HG03439 (cell line): ENCODE results near the gene AFF1.
A peak's percentile ranks its signal among the peaks of the same experiment; 100 is the strongest.
"Not testable (repeated sequence)": the region's sequence is repeated elsewhere in the genome, so short reads cannot be mapped to it uniquely, and the experiment has no call there.

Experiments
- ATAC-seq: cut with Tn5 transposase; IDR thresholded peaks from one replicate; pipeline ENCODE4 v1.9.1; 2021; ENCODE audit warnings: mild to moderate bottlenecking, moderate library complexity; ENCODE audit not compliant: unreplicated experiment

Gene AFF1

DNA sequence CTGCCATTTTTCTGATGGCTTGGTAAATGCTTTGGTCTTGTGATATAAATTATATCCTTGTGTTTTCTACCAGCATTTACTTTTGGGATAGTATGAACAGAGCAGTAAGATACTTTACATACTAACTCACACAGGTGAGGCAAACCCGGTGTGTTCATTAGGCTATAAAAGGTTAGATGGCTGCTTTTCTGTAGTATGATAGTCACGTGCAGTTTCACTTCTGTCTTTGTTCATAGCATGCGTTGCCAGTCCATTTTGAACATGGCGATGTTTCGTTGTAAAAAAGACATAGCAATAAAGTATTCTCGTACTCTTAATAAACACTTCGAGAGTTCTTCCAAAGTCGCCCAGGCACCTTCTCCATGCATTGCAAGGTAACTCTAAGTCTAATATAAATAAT, 197.2 kb downstream of the AFF1 start:
- no peak for ATAC-seq

DNA sequence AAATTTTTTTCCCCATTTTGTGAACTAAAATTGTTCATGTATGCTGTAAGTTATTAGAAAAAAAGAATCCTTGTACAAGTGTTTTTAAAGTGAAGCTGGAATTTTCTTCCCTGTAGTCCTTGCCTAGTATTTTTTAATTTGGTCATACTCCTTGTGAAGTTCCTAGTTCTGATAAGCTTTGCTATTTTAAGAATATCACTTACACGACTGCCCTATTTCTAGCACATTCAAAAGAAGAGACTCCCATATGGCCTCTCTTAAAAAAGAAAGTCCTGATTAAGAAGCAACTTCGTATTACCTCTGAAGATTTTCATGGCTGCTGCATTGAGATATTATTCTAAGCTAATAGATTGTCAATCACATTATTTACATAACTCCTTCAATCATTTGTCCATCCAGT, 198.4 kb downstream of the AFF1 start:
- ATAC-seq: no peak

DNA sequence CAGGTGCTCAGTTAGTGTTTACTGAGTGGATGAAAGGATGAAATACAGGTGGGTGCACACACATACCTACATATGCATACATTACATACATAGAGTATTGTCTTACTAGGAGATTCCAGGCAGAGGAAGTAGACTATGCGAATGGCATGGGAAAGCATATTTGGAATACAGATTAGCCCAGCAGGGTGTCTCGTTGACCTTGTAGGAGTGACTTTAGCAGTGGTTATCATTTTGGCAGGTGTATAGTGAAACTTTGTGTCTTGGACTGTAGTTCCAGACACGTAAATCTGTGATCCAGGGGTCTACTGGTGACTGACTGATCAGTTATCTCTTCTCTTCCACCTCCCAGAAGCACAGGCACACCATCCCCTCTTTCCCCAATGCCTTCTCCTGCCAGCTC, 199.3 kb downstream of the AFF1 start:
- no peak for ATAC-seq

DNA sequence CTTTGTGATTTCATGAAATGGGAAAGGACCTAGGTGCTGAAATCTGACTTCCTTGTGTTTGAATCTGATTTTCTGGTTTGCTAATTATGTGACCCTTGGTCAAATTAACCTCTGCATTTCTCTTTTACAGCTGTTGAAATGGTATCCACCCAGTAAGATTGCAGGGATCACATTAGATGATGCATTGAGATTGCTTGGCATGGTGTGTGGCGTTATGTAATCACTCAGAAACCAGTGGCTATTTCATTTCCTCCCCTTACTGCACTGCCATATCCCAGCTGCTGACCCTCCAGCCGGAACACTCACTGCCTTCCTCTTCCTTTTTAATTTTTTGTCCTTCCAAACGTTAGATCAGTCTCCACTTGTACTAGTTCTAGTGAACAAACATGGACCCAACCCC, 206.6 kb downstream of the AFF1 start:
- no peak for ATAC-seq

DNA sequence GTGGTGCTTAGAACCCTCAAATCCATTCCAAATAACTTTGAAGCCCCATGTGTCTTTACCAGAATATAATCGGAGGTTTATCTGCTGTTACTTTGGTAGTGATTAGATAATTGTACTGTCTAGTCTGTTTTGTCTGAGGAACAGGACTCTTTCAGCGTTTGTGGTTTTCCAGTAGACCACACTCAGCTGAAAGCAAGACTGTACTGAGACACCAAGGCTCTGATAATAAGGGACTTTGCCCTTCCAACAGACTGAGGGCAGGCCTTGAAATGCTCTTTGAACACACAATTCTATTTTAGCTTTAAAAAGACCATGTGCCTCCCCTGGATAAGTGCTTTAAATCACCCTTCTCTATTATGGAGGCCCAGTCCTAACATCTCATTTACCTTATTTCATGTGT, 209.5 kb downstream of the AFF1 start:
- ATAC-seq: no peak

DNA sequence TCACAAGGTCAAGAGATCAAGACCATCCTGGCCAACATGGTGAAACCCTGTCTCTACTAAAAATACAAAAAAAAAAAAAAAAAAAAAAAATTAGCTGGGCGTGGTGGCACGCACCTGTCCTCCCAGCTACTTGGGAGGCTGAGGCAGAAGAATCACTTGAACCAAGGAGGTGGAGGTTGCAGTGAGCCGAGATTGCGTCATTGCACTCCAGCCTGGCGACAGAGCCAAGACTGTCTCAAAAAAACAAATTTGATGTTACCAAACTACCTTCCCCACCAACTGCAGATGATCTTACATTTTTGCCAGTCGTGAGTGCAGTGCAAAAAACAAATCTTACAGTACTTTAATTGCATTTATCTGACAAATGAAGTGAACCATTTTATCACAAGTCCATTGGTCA, 211.1 kb downstream of the AFF1 start:
- not testable (repeated sequence) for ATAC-seq

DNA sequence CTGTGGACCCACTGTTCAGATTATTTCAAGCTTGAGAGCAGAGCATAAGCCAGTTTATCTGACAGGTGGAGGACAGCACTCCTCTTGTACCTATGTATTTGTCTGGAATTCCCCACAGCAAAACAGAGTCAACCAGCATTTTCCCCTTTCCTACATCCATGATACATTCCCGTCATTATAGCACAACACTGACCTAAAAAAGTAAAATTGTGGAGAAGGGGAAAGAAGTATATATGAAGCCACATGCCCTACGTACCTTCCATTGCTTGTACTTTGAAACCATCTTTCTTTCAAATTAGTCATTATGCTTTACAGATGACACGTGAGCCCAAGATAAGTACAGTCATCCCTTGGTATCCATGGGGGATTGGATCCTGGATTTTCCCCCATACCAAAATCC, 212.3 kb downstream of the AFF1 start:
- no peak for ATAC-seq

DNA sequence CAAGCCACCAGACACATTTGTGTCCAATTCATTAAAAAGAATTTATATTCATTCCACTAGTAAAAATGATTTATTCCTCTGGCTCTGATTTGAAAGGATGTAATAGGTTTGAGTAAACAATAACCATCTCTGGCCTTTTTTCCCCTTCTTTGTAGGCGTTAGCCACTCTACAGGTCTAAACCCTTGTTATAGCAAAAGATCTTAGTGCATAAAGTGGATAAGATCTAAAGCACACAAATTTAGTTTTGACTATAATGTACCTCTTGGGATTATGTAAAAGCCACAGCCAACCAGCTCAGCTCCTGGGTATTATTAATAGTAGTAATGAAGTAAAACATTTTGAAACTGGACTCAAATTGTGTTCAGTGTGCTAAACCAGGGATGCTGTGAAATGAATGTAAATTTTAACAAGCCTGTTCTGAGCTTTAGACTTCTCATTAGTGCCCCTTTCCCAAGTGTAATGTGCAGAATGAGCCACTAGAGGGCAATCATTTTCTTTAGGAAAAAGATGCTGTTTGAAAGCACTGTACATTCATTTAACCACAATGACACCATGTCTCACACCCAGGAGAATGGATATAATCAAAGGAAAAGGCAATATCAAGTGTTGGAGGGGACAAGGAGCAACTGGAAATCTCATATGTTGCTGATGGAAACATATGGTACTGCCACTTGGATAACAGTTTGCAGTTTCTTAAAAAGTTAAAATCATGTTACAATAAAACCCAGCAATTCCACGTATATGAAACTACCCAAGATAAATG, 215.9 kb downstream of the AFF1 start:
- peak; percentile 71 for ATAC-seq

DNA sequence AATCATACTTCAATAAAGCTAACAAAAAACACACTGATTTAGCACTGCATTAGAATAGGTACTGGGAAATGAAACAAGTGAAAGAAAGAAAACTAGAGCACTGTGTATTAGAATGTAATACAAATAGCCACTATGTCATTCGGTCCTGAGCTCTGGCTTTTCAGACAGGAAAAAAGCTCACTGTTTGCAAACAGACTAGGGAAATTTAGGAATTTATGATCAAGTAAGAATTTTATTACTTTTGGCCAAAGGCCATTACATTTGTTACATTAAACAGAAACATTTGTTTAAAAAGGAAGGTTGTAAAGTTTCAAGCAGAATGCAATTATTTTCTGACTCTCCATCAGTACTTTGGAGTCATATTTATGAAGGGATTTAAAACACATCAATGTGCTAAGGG, 216.9 kb downstream of the AFF1 start:
- ATAC-seq: no peak

DNA sequence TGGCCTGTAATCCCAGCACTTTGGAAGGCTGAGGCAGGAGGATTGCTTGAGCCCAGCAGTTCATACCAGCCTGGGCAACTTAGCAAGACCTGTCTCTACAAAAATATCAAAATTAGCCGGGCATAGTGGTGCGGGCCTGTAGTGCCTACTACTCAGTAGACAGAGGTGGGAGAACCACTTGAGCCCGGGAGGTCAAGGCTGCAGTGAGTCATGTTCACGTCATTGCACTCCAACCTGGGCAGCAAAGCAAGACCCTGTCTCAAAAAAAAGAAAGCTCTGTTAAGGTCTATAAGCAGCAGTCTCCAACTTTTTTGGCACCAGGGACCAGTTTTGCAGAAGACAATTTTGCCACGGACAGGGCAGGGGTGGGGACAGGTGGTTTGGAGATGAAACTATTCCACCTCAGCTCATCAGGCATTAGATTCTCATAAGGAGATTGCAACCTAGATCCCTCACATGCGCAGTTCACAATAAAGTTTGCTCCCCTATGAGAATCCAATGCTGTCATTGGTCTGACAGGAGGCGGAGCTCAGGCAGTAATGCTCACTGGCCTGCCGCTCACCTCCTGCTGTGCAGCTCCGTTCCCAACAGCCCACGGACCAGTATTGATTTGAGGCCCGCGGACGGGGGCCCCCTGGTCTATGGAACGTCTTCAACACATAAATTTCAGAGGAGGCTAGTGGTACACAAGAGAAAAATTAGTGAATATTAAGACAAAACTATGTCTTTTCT, 217.7 kb downstream of the AFF1 start:
- ATAC-seq: no peak

DNA sequence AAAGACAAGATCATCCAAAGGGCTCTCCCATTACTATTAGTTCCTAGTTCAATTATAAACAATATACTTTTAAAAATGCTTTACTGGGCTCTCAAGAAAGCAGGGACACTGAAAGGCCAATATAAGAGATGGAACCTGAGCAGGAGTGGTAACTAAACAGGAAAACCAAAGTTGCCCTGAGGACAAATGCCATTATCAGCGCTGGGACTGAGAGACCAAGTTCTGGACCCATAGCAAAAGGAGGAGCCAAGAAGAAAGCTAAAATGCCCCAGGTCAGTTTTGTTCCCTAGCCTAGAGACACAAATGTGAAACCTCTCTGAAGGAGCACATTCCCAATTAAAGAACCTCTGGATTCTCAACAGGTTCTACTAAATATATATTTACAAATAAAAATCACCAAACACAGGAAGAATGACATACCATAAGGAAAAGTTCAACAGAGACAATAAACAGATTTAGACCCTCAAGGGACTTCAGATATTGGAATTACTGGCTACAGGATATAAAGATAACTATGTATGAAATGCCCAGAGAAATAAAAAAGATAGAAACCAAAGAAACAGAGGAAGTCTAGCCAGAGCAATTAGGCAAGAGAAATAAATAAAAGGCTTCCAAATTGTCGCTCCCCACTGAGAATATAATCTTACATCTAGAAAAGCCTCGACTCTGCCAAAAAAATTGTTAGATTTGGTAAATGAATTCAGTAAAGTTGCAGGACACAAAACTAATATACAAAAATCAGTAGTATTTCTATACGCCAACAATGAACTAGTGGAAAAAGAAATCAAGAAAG, 218.5 kb downstream of the AFF1 start:
- no peak for ATAC-seq

DNA sequence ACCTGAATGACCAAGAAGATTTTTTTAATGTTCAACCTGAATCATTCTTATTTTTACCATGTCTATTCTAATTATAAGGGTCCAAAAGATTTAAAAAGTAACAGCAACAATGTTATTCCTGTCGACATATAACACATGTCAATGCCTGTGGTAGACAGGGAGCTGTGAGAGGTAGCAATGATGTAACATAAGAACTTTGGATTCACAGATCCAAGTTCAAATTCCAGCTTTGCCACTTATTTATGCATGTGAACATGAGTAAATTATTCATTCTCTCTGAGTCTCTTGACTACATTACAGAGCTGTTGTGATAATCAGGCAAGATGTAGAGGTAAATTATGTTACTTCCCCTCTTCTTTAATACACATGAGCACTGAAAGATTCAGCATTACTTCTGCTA, 231.1 kb downstream of the AFF1 start:
- ATAC-seq: no peak

DNA sequence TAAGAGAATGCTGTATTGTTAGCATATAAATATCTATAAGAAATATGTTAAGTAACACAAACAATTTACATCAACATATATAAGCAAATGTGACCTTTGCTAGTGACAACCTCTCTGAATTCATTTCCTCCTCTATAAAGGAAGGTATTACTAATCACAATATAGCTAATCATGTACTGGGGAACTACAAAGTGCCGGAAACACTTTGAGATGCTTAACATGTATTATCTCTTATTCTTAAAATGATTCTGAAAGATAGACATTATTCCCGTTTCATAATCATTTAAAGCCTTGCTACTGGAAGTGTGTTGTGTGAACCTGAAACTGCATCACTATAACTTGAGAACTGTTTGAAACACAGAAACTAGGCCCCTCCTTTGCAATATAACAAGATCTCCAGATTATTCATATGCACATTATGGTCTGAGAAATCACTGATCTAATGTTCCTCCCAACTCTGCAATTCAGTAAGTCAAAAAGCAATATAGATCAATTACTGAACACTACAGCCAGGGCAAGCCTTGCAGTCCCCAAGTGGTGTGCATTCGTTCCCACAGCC, 231.6 kb downstream of the AFF1 start:
- ATAC-seq: no peak

DNA sequence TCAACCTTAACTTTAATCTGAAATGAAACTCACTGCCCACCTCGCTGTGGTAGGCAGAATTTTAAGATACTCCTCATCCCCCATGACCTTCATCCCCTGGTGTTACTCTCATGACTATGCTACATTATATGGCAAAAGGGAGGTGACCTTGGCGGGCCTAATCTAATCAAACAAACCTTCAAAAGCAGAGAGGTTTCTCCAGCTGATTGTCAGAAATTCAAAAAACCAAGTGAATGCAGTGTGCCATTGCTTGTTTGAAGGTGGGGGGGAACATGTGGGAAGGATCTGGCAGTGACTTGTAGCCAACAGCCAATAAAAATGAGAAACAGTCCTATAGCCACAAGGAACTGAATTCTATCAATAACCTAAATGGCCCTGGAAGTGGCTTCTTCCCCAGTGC, 237.1 kb downstream of the AFF1 start:
- no peak for ATAC-seq

DNA sequence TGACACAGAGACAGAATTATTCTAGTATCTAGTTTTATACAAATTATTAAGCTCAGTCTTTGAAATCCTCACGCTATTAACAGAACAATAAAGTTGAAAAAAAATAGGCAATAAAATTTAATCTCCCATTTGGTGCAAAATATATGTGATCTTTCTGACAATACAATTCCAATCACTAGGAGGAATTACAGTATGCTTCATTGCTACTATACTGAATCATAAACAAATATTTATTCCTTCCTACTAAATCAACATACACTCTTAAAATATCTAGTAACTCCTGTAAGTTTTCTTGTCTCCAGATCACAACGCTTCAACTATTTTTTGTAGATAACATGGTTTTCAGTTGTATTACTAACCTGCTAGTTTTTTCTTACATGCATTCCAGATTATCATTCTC, 239.9 kb downstream of the AFF1 start:
- no peak for ATAC-seq

DNA sequence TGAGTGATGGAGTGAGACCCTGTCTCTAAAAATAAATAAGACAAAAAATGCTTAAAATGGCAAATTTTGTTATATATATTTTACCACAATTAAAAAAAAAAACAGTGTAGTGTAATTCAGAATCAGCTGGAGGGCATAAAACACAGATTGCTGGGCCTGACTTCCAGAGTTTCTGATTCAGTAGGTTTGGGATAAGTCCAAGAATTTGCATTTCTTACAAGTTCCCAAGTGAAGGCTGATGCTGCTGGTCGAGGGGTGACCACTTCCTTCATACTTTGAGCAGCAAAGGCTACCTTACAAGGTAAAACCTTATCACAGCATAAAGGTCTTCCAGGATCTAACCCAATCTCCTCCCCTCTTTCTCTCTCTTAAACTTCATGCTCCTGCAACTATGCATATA, 244.9 kb downstream of the AFF1 start:
- no peak for ATAC-seq

DNA sequence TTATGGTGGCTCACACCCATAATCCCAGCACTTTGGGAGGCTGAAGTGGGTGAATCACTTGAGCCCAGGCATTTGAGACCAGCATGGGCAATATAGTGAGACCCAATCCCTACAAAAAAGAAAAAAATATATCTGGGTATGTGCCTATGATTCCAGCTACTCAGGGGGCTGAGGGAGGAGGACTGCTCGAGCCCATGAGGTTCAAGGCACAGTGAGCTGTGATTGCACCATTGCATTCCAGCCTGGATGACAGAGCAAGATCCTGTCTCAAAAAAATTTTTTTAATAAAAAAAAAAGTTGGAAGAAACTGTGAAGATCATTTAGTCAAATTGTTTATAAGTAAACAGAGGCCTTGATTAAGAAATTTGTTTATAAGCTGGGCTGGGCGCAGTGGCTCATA, 246.0 kb downstream of the AFF1 start:
- ATAC-seq: no peak

DNA sequence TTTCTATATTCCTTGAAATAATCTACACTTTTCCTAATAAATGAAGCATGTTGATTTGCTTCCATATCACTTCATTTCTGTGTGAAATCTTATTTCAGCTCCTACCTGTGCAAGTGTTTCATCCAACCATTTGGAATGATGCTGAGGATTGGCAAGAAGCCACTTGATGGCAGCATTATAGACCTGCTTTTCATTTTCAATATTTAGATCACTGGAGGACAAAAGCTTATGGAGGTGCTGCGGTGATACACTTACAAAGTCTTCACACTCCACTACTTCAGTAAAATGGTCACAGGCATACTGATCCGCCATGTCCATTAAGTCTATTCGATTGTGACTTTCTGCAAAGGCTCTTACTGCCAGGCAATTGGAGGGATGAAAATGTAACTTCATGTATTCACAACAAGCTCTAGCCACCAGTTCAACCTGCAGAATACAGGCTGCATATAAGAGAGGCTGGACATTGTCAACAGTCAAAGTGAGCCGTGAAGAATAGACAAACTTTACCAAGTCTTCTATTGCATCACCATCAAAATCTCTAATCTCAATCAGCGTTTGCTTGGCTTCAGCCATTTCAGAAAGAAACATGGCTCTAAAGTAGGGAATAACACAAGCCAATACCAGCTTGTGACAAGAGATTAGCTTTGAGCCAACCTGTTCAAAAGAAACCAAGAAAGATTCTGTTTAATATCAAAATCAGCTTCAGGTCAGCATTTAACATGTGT, 250.5 kb downstream of the AFF1 start:
- ATAC-seq: no peak

DNA sequence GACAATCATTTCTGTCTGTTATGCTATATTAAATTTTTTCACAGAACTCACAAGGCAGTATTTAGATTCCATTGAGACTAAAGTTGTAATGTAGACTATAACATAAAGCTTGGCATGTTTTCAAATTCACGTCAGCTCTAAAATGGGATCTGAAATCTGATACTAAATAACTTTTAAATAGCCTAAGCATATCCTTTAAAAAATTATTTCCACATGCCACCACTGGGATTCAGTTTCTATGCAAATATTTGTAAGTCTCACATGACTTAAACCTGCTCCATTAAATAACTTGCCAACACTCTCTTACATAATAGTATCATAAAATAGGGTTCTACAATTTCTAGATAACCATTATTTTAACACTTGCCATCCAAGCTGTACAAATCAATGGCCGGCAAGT, 253.2 kb downstream of the AFF1 start:
- no peak for ATAC-seq

DNA sequence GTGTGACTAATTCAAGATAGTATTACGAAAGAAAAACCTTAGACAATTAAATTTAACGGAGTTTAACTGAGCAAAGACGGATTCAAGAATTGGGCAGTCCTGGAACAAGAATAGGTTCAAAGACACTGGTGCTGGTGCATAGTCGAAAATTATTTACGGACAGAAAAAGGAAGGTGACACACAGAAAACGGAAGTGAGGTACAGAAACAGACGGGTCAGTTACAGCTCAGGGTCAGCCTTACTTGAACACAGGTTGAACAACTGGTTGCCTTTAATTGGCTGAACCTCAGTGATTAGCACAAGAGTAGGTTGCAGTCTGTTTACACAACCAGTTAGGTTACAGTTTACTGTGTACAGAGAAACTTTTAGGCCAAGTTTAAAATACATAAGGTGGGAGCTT, 254.1 kb downstream of the AFF1 start:
- ATAC-seq: no peak
